HL-60 (cell line): ENCODE results near the gene ZNF649.
"Not testable (repeated sequence)": the region's sequence is repeated elsewhere in the genome, so short reads cannot be mapped to it uniquely, and the experiment has no call there.

Experiments used
- POLR2AphosphoS5 ChIP-seq: IDR thresholded peaks from 2 replicates; pipeline ENCODE4 v1.6.1; 2012; ENCODE audit warnings: low read depth
- TF ChIP-seq, protein P1 (sequence below): IDR thresholded peaks from one replicate; pipeline ENCODE4 v1.5.1; 2011; ENCODE audit warnings: low read length, control low read depth, inconsistent platforms; ENCODE audit not compliant: insufficient read depth

DNA sequence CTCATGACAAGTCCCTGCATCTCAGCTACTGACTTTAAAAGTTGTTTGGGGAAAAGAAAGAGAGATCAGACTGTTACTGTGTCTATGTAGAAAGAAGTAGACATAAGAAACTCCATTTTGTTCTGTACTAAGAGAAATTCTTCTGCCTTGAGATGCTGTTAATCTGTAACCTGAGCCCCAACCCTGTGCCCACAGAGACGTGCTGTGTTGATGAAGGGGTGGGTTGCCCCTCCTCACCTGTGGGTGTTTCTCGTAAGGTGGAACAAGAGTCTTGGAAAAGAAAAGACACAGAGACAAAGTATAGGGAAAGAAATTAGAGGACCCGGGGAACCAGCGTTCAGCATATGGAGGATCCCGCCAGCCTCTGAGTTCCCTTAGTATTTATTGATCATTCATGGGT, 3.2 kb upstream of the ZNF649 start:
- TF ChIP-seq, protein P1, sequence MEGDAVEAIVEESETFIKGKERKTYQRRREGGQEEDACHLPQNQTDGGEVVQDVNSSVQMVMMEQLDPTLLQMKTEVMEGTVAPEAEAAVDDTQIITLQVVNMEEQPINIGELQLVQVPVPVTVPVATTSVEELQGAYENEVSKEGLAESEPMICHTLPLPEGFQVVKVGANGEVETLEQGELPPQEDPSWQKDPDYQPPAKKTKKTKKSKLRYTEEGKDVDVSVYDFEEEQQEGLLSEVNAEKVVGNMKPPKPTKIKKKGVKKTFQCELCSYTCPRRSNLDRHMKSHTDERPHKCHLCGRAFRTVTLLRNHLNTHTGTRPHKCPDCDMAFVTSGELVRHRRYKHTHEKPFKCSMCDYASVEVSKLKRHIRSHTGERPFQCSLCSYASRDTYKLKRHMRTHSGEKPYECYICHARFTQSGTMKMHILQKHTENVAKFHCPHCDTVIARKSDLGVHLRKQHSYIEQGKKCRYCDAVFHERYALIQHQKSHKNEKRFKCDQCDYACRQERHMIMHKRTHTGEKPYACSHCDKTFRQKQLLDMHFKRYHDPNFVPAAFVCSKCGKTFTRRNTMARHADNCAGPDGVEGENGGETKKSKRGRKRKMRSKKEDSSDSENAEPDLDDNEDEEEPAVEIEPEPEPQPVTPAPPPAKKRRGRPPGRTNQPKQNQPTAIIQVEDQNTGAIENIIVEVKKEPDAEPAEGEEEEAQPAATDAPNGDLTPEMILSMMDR, result not testable (repeated sequence)
- not testable (repeated sequence) for TF ChIP-seq POLR2AphosphoS5
